ENCODE data around the gene RIC8B.
"Not testable (repeated sequence)": the region's sequence is repeated elsewhere in the genome, so short reads cannot be mapped to it uniquely, and the experiment has no call there.

The RIC8B gene, protein sequence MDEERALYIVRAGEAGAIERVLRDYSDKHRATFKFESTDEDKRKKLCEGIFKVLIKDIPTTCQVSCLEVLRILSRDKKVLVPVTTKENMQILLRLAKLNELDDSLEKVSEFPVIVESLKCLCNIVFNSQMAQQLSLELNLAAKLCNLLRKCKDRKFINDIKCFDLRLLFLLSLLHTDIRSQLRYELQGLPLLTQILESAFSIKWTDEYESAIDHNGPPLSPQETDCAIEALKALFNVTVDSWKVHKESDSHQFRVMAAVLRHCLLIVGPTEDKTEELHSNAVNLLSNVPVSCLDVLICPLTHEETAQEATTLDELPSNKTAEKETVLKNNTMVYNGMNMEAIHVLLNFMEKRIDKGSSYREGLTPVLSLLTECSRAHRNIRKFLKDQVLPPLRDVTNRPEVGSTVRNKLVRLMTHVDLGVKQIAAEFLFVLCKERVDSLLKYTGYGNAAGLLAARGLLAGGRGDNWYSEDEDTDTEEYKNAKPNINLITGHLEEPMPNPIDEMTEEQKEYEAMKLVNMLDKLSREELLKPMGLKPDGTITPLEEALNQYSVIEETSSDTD

DNA sequence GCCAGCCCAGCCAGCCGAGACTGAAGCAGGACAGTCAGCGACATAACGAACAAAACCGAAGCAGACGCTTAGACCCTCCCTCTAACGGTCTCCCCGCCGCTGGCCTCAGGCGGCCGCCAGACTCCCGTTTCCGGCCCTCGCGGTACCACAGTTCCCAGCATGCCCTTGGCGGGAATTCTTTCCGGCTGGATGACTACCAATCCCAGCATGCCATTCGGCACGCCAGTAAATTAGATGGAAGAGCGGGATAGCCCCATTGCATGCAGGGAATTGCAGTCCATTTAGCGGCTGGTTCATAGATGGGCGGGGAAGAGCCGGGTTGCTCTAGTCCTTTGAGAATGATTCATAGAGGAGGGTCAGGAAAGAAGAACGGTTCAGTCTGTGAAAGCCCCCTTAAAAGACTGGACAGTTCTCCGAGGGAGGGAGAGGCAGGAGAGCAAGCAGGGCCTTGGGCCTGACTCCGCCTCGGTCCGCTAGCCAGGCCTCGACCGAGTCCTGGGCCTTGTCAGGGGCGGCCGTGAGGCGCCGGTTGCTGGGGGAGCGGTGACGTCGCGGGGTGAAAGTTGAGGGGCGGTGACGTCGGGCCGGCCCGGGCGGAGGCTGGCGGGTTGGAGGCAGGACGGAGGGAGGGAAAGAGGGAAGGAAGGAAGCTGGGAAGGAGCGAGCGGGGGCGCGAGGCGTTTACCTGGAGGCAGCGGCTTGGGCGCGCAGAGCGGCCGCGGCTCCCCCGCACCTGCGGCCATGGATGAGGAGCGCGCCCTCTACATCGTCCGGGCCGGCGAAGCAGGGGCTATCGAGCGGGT lies at the start of gene RIC8B:
Gene RIC8B (plus strand): TSS at position 678 of the 803 bp plus-strand sequence. CDS start 64 bp downstream, at position 742.
- DNase-seq = peak; percentile 38 to 58 (median 48)

DNA sequence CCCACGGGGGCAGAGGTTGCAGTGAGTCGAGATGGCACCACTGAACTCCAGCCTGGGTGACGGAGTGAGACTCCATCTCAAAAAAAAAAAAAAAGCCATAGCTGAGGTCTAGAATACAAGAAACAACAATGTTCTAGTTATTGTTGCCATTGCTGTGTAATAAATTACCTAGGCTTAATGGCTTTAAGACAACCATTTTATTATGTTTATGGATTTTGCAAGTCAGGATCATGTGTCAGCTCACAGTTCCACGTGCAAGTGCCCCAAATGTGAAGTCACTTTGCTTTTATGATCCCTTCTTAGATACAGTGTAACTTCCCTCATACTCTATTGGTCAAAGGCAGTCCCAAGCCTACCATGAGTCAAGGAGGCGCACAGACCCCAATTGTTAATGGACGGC lies 49.5 kb upstream of the RIC8B start:
- no peak for DNase-seq

DNA sequence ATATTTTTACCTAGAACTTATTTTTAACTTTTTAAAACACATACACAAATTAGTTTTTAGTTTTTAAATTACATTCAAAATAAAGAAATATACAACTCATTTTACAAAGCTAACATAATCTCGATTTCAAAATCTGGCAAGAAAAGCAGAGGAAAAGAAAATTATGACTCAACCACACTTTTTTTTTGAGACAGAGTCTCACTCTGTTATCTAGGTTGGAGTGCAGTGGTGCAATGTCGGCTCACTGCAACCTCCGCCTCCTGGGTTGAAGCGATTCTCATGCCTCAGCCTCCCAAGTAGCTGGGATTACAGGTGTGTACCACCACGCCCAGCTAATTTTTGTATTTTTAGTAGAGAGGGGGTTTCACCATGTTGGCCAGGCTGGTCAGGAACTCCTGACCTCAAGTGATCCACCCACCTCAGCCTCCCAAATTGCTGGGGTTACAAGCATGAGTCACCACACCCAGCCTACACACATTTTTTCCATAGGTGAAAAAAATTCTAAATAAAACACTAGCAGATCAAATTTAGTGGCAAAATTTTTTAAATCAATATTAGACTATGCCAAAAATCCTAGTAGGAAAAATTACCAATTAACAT lies 47.8 kb upstream of the RIC8B start:
- not testable (repeated sequence) for DNase-seq

DNA sequence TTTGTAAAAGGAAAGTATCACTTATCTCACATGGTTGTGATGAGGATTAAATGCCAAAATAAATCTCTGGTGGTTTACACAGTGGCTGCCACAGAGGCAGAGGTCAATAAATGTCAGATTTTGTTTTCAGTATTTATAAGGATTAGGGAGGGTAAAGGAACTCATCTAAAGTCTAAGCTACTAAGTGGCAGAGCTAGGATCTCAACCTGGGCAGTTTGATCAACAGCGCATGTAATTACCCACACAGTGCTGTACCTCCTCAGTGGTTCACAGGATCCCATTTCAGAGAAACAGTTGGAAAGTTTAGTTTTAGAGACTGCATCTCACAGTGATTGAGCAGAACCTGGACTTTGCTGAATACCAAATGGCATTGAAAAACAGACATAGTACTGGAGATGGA lies 44.9 kb upstream of the RIC8B start:
- DNase-seq = no peak

DNA sequence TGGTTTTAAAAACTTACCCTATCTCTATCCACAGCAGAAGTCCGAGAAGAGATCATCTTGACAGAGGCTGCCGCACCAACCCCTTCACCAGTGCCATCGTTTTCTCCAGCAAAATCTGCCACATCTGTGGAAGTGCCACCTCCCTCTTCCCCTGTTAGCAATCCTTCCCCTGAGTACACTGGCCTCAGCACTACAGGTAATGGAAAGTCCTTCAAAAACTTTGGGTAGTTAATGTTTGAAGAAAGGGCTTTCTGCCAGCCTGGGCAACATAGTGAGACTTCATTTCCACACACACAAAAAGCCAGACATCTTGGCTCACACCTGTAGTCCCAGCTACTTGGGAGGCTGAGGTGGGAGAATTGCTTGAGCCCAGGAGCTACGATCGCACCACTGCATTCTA lies 41.6 kb upstream of the RIC8B start:
- DNase-seq = no peak

DNA sequence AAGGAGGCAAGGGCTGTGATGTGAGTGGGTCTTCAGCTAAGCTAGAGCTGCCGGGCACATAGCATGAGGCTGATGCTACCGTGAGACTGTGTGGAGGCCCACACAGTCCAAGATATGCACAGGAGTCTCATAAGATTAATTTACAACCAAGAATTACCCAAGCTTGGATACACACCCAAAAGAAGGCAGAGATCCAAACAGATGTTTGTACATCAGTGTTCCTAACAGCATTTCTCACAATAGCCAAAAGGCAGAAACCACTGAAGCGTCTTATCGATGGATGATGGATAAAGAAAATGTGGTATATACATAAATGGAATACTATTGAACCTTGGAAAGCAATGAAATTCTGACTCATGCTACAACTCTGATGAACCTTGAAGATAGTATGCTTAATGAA lies 40.8 kb upstream of the RIC8B start:
- DNase-seq = no peak

DNA sequence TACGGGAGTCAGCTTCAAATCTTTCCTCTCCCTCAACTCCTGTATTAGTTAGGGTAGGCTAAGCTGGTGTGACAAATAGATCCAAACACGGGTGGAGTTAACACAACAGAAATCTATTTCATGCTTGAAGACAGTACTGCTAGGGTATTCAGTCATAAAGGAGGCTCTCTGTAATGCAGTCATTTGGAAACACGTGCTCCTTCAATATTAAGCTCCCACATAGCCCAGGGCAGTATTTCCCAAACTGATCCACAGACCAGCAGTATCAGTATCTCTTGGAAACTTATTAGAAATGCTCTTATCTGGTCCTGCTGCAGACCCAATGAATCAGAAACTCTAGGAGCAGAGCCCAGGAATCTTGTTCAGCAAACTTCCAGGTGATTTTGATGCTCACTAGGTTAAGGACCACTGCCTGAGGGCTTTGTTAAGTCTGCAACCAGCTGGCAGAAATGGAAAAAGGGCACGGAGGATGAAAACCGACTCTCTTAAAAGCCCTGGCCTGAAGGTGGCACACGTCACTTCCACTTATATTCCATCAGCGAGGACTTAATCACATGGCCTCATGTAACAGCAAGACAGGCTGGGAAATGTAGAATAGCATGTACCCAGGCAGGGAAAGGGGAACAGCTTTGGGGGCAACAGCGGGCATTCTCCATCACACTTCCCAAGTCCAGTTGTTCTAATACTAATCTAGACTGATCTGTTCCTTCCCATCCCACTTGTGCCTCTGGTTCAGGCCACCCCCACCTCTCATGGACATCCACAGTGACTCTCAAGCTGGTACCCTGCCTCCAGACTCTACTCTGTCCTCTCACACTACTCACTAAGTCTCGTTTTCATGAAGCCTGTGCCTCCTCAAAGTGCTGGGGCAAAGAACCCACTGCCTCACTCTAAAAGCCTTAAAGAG lies 38.2 kb upstream of the RIC8B start:
- no peak for DNase-seq

DNA sequence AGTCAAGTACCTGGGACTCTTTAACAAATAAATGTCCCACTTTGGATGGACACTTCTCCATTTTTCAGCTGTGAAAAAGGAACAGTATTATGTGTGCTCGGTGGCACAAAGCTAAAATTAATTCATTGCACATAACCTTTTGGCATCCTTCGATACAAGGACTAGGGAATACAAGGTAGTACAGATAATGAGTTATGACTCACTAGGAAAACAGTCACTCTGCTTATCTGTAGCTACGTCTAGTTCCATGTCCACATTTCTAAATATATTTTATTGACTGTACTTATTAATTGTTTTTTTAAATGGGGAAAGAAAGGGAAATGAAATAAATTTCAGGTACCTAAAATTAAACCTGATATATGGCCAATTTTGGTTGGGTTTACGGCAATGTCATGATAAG lies 35.2 kb upstream of the RIC8B start:
- no peak for DNase-seq

DNA sequence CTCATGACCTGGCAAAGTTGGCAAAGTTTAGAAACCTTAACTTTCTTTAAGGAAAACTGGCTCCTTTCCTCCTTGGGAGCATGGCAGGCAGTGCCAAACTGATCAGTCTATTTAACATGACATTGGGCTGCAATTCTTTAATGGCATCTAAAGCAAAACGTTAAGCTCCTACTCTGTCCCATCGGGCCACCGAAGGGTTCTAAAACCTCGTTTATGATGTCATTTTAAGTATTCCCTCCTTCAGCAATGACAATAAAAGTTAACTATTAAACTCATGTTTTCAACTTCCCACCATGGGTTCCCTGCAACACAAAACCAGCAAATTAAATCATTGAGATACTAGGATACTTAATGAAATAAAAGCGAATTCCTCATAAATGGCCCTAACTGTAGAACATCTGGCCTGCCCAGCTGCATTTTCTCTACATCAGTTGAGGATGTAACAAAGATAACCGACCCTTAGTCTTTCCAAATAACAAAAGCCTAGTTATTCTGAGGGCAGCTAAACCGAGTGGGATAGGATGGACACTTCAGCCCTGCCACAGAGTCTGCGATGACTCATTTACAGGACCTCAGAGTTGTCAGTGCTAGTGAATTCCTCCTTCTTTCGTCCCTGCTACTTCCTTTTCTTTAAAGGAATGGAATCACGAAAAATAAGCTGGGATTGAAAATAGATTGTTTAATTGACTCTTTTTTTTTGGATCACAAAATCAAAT lies 34.5 kb upstream of the RIC8B start:
- DNase-seq = no peak

DNA sequence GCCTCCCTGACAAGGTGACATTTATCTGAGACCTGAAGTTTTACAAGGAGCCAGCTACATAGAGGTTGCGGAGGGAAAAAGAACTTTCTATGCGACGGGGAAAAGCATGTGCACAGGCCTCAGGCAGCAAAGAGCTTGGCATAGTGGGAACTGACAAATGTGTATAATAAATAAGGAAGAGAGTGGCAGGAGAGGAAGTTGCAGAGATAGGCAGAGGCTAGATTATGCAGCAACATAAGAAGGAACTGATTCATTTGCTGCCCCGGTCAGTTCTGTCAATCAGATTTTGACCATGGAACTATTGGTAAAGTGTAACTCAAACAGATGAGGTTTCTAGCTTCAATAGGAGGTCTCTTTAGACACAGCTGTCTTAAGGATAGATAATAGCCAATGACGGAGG lies 33.7 kb upstream of the RIC8B start:
- DNase-seq = no peak

DNA sequence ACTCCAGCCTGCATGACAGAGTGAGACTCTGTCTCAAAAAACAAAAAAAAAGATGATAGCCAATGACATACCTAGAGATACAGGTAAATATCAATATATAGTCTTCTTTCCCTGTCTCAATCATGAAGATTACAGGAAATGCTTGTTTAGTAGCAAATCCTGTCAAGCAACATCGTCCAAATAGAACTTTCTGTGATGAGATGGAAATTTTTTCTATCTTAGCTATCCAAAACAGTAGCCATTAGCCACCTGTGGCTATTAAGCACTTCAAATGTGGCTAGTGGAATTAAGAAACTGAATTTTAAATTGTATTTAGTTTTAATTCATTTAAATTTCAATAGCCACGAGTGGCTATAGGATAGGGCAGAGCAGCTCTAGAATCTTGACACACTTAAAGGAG lies 33.2 kb upstream of the RIC8B start:
- DNase-seq = no peak

DNA sequence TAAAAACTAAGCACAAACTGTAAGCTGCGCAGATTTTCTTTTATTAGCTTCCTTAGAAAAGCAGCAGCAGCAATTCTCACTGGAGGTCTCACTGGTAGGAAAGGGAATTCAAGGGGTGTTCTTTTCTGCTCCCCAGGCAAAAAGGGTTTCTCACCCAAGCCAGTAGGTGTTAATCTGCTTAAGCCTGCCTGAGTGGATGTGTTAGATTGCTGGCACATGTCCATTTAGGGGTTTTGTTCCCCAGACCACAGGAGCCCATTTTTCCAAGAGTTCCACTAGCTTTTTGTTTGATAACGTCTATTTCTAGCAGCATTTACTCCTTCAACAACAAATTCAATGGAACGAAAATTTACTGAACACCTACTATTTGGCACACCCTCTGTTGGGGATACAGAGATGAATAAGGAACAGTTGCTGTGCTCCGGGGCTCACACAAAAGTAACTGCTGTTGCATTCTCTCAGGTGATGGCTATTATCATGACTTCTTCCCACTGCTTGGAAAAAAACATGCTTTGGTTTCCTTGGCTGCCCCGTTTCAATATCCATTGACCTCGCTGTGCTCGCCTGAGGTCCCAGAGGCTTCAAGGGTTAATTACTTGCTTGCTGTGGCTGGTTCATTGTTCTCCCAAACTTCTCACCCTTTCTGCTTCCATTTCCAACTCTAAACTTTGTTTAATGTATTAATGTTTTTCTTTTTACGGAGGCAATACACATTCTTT lies 31.1 kb upstream of the RIC8B start:
- no peak for DNase-seq

DNA sequence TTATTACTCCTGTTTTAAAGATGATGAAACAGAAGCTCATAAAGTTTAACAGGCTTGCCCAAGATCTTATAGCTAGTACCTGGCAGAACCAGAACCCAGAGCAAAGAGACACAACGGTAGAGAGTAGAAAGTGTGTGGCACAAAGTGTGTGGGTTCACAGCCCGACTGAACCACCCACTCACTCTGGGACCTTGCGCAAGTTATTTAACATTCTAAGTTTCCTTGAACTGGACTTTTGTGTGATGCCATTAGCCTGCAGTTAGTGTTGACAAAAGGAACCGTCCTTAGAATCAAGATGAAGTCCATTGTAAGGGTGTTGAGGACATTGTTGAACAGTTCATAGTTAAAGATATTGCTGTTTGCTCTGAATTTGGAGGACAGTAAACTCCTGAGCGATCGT lies 29.9 kb upstream of the RIC8B start:
- no peak for DNase-seq

DNA sequence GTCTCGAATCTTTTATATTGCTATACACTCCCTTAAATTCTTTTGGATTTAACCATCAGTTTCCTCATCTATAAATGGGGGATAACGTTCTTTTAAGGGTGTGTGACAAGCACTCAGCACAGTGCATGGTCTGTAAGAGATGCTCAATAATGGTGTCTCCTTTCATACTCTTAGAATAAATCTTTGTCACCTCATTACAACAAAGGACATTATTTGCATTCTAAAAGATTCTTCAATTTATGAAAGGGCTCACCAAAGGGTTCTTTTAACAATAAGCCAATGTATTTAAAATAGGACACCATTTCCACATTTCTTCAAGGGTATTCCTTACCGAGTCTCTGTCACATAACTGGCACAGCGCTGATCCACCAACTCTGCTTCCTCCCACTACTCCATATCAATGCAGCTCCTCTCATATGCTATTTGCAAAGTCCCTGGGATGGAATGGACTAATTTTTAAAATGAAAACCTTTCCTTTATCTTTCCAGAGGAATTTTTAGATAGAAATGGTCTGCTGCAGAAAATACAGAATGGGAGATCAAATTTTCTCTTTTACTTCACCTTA lies 29.2 kb upstream of the RIC8B start:
- no peak for DNase-seq

DNA sequence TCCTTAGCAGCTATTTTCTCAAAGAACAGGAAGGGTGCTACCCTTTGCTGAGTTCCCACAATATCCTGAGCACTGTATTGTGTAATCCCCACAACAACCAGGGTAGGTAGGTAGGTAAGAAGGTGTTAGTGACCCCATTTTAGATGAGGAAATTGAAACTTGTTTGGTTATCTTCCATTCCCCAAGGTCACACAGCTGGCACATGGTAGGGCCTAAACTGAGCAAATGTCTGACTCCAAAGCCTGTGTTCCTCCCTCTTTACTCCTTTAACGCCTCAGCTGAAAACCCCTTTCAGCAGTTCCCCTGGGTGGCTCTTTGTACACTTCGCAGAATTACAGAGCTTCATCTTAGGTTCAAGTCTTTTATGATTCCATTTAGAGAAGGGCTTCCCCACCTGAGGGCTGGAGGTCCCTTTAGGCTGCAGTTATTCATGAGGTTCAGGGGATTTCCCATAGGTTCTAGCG lies 26.5 kb upstream of the RIC8B start:
- DNase-seq = no peak

DNA sequence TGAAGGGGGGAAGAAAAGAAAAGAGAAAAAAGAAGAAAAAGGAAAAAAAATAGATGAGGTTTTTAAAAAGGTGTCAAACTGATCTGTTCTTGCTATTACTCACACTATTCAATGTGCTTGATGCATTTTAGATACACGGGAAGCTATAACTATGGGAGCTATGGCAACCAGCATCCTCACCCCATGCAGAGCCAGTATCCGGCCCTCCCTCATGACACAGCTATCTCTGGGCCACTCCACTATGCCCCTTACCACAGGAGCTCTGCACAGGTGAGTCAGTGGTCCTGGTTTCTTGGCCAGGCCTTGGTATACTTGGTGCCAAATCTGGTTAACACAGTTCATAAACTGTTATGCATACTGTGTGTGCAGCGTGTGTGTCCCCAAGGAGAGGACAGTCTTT lies 24.0 kb upstream of the RIC8B start:
- DNase-seq = no peak

DNA sequence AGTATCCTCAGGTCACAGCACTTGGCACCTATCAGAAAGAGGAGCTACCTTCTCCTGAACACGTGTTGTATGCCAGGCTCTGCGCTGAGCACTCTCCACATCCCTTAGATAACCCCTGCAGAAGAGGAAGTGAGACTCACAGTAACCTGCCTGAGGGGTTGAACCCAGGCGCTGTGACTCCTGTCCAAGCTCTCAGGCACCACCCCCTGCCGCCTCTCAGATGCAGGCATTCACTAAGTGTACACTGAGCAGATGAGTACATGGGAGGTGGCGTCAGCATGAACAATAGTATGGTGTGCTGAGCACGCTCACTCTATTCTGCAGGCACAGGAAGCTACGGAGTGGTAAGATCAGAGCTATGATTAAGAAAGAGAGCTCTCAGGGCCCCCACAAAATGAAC lies 21.0 kb upstream of the RIC8B start:
- DNase-seq = peak in 3 of 4 experiments; percentile 9 to 16 (median 12)

DNA sequence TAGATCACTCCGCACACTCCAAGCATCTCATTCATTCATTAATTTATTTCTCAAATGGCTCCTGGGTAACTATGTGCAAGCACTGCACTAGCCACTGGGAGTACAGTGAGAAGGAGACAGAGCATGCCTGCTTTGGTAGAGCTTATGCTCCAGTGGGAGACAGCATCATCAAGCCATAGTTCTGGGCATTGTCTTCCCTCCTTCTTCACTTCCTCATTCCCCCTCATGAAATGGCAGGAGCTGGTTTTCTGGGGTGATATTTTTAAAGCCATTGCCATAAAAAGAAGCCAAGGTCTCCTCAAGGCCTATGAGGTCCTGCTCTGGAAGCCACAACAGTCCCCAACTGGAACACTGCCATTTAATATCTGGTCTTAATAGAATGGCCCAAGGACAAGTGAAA lies 20.2 kb upstream of the RIC8B start:
- no peak for DNase-seq

DNA sequence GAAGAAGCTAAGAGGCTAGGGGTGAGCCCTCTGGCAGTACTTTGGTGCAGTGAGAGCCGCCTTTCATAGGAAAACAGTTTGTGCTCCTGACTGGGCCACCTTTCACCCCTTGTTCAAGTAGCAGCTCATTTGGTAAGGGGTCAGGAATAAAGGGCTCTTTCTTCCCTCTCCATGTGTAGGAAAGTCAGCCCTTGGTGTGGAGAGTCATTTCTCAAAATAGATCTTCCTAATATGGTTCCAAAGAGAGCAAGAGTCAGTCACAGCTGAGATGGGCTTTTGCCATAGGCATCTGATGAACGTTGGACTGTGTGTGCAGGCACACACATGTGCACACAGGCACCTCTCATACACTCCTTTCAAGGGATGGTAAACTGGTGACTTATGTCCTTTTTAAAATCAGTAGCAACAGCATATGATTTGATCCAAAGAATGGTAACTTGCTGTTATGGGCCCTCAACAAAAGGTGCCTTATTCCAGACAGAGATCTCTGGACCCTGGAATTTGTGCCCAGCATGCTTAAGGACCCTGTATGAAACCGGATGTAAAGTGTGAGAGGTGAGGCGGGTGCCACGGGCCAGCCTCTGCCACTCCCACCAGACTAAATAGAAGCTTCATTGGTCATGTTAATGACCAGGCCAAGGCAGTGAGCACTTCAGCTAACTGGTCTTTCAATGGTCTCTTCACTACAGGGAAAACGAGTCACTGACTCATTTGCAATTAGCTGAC lies 16.7 kb upstream of the RIC8B start:
- DNase-seq = no peak

Data from activated CD4-positive, CD25-positive, alpha-beta regulatory T cell (primary cell).